Nephron progenitor cell (in vitro differentiated cells): ENCODE measurements around the gene KLHL29.

Experiments used
- DNase-seq: peaks from one replicate; pipeline ENCODE4 v3.0.0; 2021
- H3K27ac Mint-ChIP-seq: 2 replicates; pipeline ENCODE4 v1.8.0; 2021; ENCODE audit warnings: mild to moderate bottlenecking, moderate library complexity, mixed read lengths
- H3K27me3 Mint-ChIP-seq: 2 replicates; pipeline ENCODE4 v1.8.0; 2021; ENCODE audit warnings: mild to moderate bottlenecking, low read depth, mixed read lengths; ENCODE audit not compliant: poor library complexity
- H3K36me3 Mint-ChIP-seq: 2 replicates; pipeline ENCODE4 v1.8.0; 2021; ENCODE audit warnings: low read depth, mixed read lengths
- H3K4me1 Mint-ChIP-seq: 2 replicates; pipeline ENCODE4 v1.8.0; 2021; ENCODE audit warnings: mixed read lengths
- H3K4me3 Mint-ChIP-seq: 2 replicates; pipeline ENCODE4 v1.8.0; 2021; ENCODE audit warnings: mild to moderate bottlenecking, moderate library complexity, mixed read lengths
- H3K9me3 Mint-ChIP-seq: 2 replicates; pipeline ENCODE4 v1.8.0; 2021; ENCODE audit warnings: mild to moderate bottlenecking, moderate library complexity, mixed read lengths
- TF ChIP-seq, protein P1 (sequence below): fragments of 200-600 bp; sonication (generic); IDR thresholded peaks from 2 replicates; pipeline ENCODE4 v1.5.0; 2021; ENCODE audit warnings: antibody characterized with exemption

KLHL29 gene

GRCh38 chr2:23544589-23545295 lies 159.8 kb downstream of the KLHL29 start:
- no peak overlapping the region for H3K27ac Mint-ChIP-seq
- no peaks in the 10 kb centered on the region for H3K9me3 Mint-ChIP-seq
- peaks cover 8% of the 10 kb centered on the region for H3K27me3 Mint-ChIP-seq
- no peak for DNase-seq
- H3K36me3 Mint-ChIP-seq, result no peaks in the 10 kb centered on the region
- H3K4me3 Mint-ChIP-seq, result no peak overlapping the region
- peaks cover 82% of the 10 kb centered on the region for H3K4me1 Mint-ChIP-seq
- TF ChIP-seq, protein P1, sequence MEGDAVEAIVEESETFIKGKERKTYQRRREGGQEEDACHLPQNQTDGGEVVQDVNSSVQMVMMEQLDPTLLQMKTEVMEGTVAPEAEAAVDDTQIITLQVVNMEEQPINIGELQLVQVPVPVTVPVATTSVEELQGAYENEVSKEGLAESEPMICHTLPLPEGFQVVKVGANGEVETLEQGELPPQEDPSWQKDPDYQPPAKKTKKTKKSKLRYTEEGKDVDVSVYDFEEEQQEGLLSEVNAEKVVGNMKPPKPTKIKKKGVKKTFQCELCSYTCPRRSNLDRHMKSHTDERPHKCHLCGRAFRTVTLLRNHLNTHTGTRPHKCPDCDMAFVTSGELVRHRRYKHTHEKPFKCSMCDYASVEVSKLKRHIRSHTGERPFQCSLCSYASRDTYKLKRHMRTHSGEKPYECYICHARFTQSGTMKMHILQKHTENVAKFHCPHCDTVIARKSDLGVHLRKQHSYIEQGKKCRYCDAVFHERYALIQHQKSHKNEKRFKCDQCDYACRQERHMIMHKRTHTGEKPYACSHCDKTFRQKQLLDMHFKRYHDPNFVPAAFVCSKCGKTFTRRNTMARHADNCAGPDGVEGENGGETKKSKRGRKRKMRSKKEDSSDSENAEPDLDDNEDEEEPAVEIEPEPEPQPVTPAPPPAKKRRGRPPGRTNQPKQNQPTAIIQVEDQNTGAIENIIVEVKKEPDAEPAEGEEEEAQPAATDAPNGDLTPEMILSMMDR, result no peak

DNA sequence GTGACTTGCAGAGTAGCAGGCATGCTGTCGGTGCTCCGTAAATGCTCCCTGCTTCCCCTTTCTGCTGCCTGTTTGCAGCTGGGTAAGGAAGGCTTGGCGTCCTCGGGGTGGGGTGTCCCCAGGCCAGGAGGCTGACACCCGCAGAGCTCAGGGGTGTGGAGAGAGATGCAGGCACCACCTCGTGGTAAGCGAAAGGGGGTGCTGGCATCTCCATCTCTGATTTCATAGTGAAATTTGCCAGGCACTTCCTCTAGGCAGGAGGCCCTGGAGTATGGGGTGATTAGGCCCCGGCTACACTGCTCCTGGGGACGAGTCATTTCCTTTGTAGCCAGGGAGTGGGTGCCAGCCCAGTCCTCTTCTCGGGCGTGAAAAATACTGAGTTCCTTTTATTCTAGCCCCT lies 160.4 kb downstream of the KLHL29 start:
- Mint-ChIP-seq H3K27ac (no peak overlapping the region), H3K27me3 (peaks cover 8% of the 10 kb centered on the region), H3K9me3 (no peaks in the 10 kb centered on the region), H3K36me3 (no peaks in the 10 kb centered on the region), H3K4me3 (no peak overlapping the region), H3K4me1 (peaks cover 89% of the 10 kb centered on the region)
- no peak for DNase-seq
- TF ChIP-seq, protein P1, result no peak

DNA sequence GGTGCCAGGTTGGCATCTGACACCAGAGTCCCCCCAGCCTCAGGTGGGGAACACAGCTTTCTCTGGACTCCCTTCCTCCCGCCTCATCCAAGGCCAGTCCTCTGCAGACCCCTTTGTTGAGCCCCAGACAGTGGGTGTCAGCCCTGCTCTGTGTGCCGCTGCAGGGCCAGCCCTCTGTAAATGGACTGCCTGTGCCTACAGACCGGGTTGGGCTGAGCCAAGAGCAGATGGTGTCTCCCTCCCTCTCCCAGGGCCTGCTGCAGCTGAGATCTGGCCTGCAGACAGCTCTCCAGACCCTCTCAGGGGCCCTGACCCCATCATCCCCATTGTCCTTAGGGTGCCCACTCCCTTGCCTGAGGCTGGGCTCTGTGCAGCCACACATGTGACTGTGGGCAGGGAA lies 160.8 kb downstream of the KLHL29 start:
- TF ChIP-seq, protein P1, result no peak
- no peak for DNase-seq
- Mint-ChIP-seq H3K27ac (no peak overlapping the region), H3K4me3 (no peak overlapping the region), H3K9me3 (no peaks in the 10 kb centered on the region), H3K27me3 (peaks cover 10% of the 10 kb centered on the region), H3K4me1 (peaks cover 92% of the 10 kb centered on the region), H3K36me3 (no peaks in the 10 kb centered on the region)

DNA sequence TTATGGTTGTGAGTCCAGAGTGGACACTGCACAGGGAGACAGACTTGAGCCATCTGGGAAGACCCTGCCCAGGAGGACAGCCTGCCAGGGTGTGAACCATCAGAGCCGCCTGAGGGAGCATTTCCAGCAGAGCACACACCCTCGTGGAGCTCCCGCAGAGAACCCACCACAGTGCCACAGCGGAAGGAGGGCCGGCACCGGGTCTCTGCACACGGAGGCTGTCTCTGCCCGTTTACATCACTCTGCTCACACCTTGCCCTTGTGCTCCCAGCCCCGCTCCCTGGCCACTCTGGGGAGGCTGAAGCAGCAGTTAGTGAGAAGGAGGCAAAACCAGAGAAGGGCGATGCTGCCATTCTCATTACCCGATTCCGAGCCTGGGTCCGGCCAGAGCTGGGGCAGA lies 161.9 kb downstream of the KLHL29 start:
- no peaks in the 10 kb centered on the region for H3K36me3 Mint-ChIP-seq
- H3K4me1 Mint-ChIP-seq, result peaks cover 92% of the 10 kb centered on the region
- TF ChIP-seq, protein P1, result no peak
- no peaks in the 10 kb centered on the region for H3K9me3 Mint-ChIP-seq
- no peak overlapping the region for H3K27ac Mint-ChIP-seq
- H3K27me3 Mint-ChIP-seq, result peaks cover 10% of the 10 kb centered on the region
- no peak for DNase-seq
- H3K4me3 Mint-ChIP-seq, result no peak overlapping the region

DNA sequence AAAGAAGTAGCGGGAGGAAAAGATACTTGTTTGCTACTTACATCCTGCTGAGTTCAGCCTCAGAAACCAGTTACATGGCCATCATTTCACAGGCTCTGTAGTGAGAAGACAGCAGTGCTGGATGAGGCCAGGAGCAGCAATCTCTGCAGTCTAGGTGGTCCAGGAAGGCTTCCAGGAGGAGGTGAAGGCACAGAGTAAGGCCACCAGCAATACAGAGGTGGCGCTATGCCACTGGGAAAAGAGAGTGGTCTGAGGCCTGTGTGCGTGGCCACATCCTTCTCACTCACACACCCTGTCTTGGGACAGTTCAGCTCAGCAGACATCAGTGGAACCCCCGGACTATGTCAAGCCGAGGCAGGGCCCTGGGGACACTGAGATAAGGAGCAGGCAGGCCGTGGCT lies 162.7 kb downstream of the KLHL29 start:
- Mint-ChIP-seq H3K4me3 (no peak overlapping the region), H3K36me3 (no peaks in the 10 kb centered on the region)

More for the DNA sequence above, 162.7 kb downstream of the KLHL29 start:
- TF ChIP-seq, protein P1, result no peak
- Mint-ChIP-seq H3K4me1 (peaks cover 91% of the 10 kb centered on the region), H3K27me3 (peaks cover 10% of the 10 kb centered on the region), H3K27ac (no peak overlapping the region), H3K9me3 (no peaks in the 10 kb centered on the region)
- no peak for DNase-seq
